H9 (cell line): ENCODE measurements around the gene TMEM187. TPM values are rescaled to one million over a fixed set of nuclear protein-coding genes. Genes with fewer than 3 reads are reported as not detected.

Source experiments
- DNase-seq: peaks from one replicate; pipeline ENCODE4 v3.0.0-alpha.2; 2017
- H2AFZ ChIP-seq: one replicate; pipeline ENCODE4 v1.6.1; 2013; ENCODE audit warnings: mild to moderate bottlenecking, low read length, control low read depth, moderate library complexity
- H2AK5ac ChIP-seq: 2 replicates; pipeline ENCODE4 v1.6.1; 2013; ENCODE audit warnings: low read length, control low read depth, mixed read lengths; ENCODE audit not compliant: insufficient read length
- H2BK120ac ChIP-seq: one replicate; pipeline ENCODE4 v1.6.1; 2013; ENCODE audit warnings: low read depth, mild to moderate bottlenecking, low read length, control low read depth, inconsistent platforms; ENCODE audit not compliant: poor library complexity, severe bottlenecking
- H2BK12ac ChIP-seq: 2 replicates; pipeline ENCODE4 v1.6.1; 2013; ENCODE audit warnings: low read length, control low read depth, mixed read lengths, low read depth; ENCODE audit not compliant: insufficient read length
- H2BK15ac ChIP-seq: 2 replicates; pipeline ENCODE4 v1.6.1; 2013; ENCODE audit warnings: low read depth, low read length, control low read depth
- H2BK20ac ChIP-seq: one replicate; pipeline ENCODE4 v1.6.1; 2013; ENCODE audit warnings: low read depth, mild to moderate bottlenecking, low read length, control low read depth, inconsistent platforms; ENCODE audit not compliant: poor library complexity, severe bottlenecking
- H2BK5ac ChIP-seq: 2 replicates; pipeline ENCODE4 v1.6.1; 2013; ENCODE audit warnings: low read length, control low read depth, mixed read lengths; ENCODE audit not compliant: insufficient read length
- H3K14ac ChIP-seq: 2 replicates; pipeline ENCODE4 v1.6.1; 2013; ENCODE audit warnings: low read length, control low read depth; ENCODE audit not compliant: insufficient read depth
- H3K18ac ChIP-seq: 2 replicates; pipeline ENCODE4 v1.6.1; 2013; ENCODE audit warnings: low read depth, mild to moderate bottlenecking, mixed read lengths, low read length, control low read depth; ENCODE audit not compliant: insufficient read length
- H3K23ac ChIP-seq: 2 replicates; pipeline ENCODE4 v1.6.1; 2013; ENCODE audit warnings: low read length, control low read depth, mixed read lengths, low read depth; ENCODE audit not compliant: insufficient read length
- H3K23me2 ChIP-seq: 2 replicates; pipeline ENCODE4 v1.6.1; 2013; ENCODE audit warnings: low read depth, mild to moderate bottlenecking, mixed read lengths, low read length, control low read depth; ENCODE audit not compliant: insufficient read length, poor library complexity, severe bottlenecking
- H3K27ac ChIP-seq: 2 replicates; pipeline ENCODE4 v1.5.1; 2013; ENCODE audit warnings: low read length, control low read depth, mixed read lengths, low read depth; ENCODE audit not compliant: insufficient read length
- H3K27me3 ChIP-seq: 2 replicates; pipeline ENCODE4 v1.6.1; 2013; ENCODE audit warnings: low read length, control low read depth, inconsistent platforms; ENCODE audit not compliant: insufficient read depth
- H3K4ac ChIP-seq: 2 replicates; pipeline ENCODE4 v1.6.1; 2013; ENCODE audit warnings: low read depth, mild to moderate bottlenecking, control low read depth, inconsistent platforms, low read length, moderate library complexity
- H3K4me1 ChIP-seq: 2 replicates; pipeline ENCODE4 v1.6.1; 2013; ENCODE audit warnings: low read length, control low read depth, inconsistent platforms; ENCODE audit not compliant: insufficient read depth
- H3K4me2 ChIP-seq: 2 replicates; pipeline ENCODE4 v1.6.1; 2013; ENCODE audit warnings: low read length, control low read depth, mixed read lengths; ENCODE audit not compliant: insufficient read length, insufficient read depth
- H3K56ac ChIP-seq: 2 replicates; pipeline ENCODE4 v1.6.1; 2013; ENCODE audit warnings: low read depth, mild to moderate bottlenecking, mixed read lengths, low read length, control low read depth; ENCODE audit not compliant: insufficient read length
- H3K79me1 ChIP-seq: 2 replicates; pipeline ENCODE4 v1.6.1; 2013; ENCODE audit warnings: low read depth, mild to moderate bottlenecking, moderate library complexity, low read length, control low read depth, inconsistent platforms; ENCODE audit not compliant: insufficient read depth, poor library complexity, severe bottlenecking
- H3K79me2 ChIP-seq: 2 replicates; pipeline ENCODE4 v1.6.1; 2013; ENCODE audit warnings: low read length, control low read depth, inconsistent platforms; ENCODE audit not compliant: insufficient read depth
- H3K9ac ChIP-seq: 2 replicates; pipeline ENCODE4 v1.6.1; 2013; ENCODE audit warnings: low read length, control low read depth, mixed read lengths; ENCODE audit not compliant: insufficient read length; ENCODE audit errors: extremely low read depth
- H3K9me3 ChIP-seq: one replicate; pipeline ENCODE4 v1.6.1; 2013; ENCODE audit warnings: low read depth, low read length, inconsistent platforms; ENCODE audit not compliant: control insufficient read depth
- H3T11ph ChIP-seq: one replicate; pipeline ENCODE4 v1.6.1; 2013; ENCODE audit warnings: mild to moderate bottlenecking, low read length, control low read depth, inconsistent platforms
- H4K20me1 ChIP-seq: one replicate; pipeline ENCODE4 v1.6.1; 2013; ENCODE audit not compliant: control insufficient read depth, insufficient read length, insufficient read depth
- H4K5ac ChIP-seq: 2 replicates; pipeline ENCODE4 v1.6.1; 2013; ENCODE audit warnings: low read depth, mild to moderate bottlenecking, mixed read lengths, low read length, control low read depth; ENCODE audit not compliant: insufficient read length
- H4K8ac ChIP-seq: replicated peaks from 2 replicates; pipeline ENCODE4 v1.6.1; 2013; ENCODE audit warnings: low read length, control low read depth, mixed read lengths, low read depth; ENCODE audit not compliant: insufficient read length
- H4K91ac ChIP-seq: 2 replicates; pipeline ENCODE4 v1.6.1; 2013; ENCODE audit warnings: low read depth, mild to moderate bottlenecking, moderate library complexity, mixed read lengths, low read length, control low read depth; ENCODE audit not compliant: insufficient read length
- H3K27ac Mint-ChIP-seq, 3 experiments: 2 replicates in 2 of 3; 3 replicates in 1 of 3; pipeline ENCODE4 v1.8.0; 2020 to 2021; ENCODE audit warnings: mixed read lengths in 3 of 3, mild to moderate bottlenecking in 1 of 3, moderate library complexity in 1 of 3
- H3K27me3 Mint-ChIP-seq: 2 replicates; pipeline ENCODE4 v1.8.0; 2021; ENCODE audit warnings: low read depth, mild to moderate bottlenecking, moderate library complexity, mixed read lengths
- H3K36me3 Mint-ChIP-seq, 3 experiments: 2 replicates in 2 of 3; 3 replicates in 1 of 3; pipeline ENCODE4 v1.8.0; 2020 to 2021; ENCODE audit warnings: low read depth in 3 of 3, mixed read lengths in 3 of 3; ENCODE audit not compliant: insufficient read depth in 1 of 3
- H3K4me1 Mint-ChIP-seq, 2 experiments: 2 replicates each; pipeline ENCODE4 v1.8.0; 2020; ENCODE audit warnings: mixed read lengths in 2 of 2
- H3K4me3 Mint-ChIP-seq, 2 experiments: 2 replicates in 1 of 2; 3 replicates in 1 of 2; pipeline ENCODE4 v1.8.0; 2020 to 2021; ENCODE audit warnings: mild to moderate bottlenecking in 2 of 2, mixed read lengths in 2 of 2, moderate library complexity in 1 of 2
- H3K9me3 Mint-ChIP-seq, 2 experiments: 2 replicates in 1 of 2; 3 replicates in 1 of 2; pipeline ENCODE4 v1.8.0; 2020; ENCODE audit warnings: mild to moderate bottlenecking in 2 of 2, mixed read lengths in 2 of 2, moderate library complexity in 1 of 2
- CTCF ChIP-seq: fragments of 200-600 bp; sonication (generic); conservative IDR thresholded peaks from 3 replicates; pipeline ENCODE4 v1.8.0; 2021; ENCODE audit warnings: antibody characterized with exemption, mild to moderate bottlenecking
- WGBS: extraction: QIAGEN DNeasy Blood & Tissue Kit; methylation state at CpG from one replicate; pipeline ENCODE4 v1.1.7; 2013; ENCODE audit warnings: missing lambda C conversion rate, low lambda C conversion rate, mixed read lengths; ENCODE audit not compliant: insufficient read length; ENCODE audit errors: extremely low coverage; 5-methylcytosine and 5-hydroxymethylcytosine counted together
- total RNA-seq: library from RNA; stranded (reverse); gene quantifications from 2 replicates; pipeline ENCODE4 v1.2.1, GENCODE V29; 2021

TMEM187 gene
- total RNA-seq, 1 experiment from 2014 or later: 2.7 TPM

- Histone ChIP-seq H2BK15ac (no peak overlapping the region), H3K4me1 (no peaks in the 10 kb centered on the region), H3K27me3 (no peaks in the 10 kb centered on the region), H3K56ac (no peak overlapping the region), H2BK5ac (no peak overlapping the region), H3K4ac (no peak overlapping the region), H2AK5ac (no peak overlapping the region), H4K5ac (no peak overlapping the region), H2BK20ac (no peak overlapping the region), H3K23me2 (peaks cover 7% of the 10 kb centered on the region), H3K9ac (no peak overlapping the region), H2BK12ac (no peak overlapping the region), H3K79me2 (no peaks in the 10 kb centered on the region; the same call in 1 of the 2 replicates), H4K91ac (no peak overlapping the region), H2BK120ac (no peak overlapping the region), H3K18ac (no peak overlapping the region), H3K14ac (no peak overlapping the region), H3K9me3 (peaks cover 26% of the 10 kb centered on the region), H2AFZ (no peak overlapping the region), H4K8ac (no peak overlapping the region), H3K79me1 (no peaks in the 10 kb centered on the region), H3T11ph (no peak overlapping the region), H4K20me1 (no peaks in the 10 kb centered on the region), H3K23ac (no peak overlapping the region), H3K27ac (no peak overlapping the region), H3K4me2 (peak overlapping the region; percentile 66)
- no peak overlapping the region for H3K27ac Mint-ChIP-seq
- peaks cover 62 to 68% of the 10 kb centered on the region in 2 experiments for H3K9me3 Mint-ChIP-seq
- TF ChIP-seq CTCF: no peak
- H3K4me1 Mint-ChIP-seq: peaks cover 0 to 17% of the 10 kb centered on the region in 2 experiments; a peak in 2 of 4 replicates
- no peaks in the 10 kb centered on the region for H3K27me3 Mint-ChIP-seq
- peak overlapping the region; percentile 82 to 89 for H3K4me3 Mint-ChIP-seq
- peaks cover 28 to 53% (median 30%) of the 10 kb centered on the region in 3 experiments for H3K36me3 Mint-ChIP-seq
- DNase-seq: no peak
- no CpG with 5 or more reads among the region's 7 CpGs for WGBS
These were observed 38.8 kb upstream of the TMEM187 start for GRCh38 chrX:153933748-153934147.
